Activated CD4-positive, alpha-beta T cell treated with anti-CD3 and anti-CD28 coated beads, Interleukin-2, amount 10 ng/mL, durations not matched to agents 7 days and 5 days (primary cell): ENCODE data around the gene RFNG. TPM values are rescaled to one million over a fixed set of nuclear protein-coding genes. Genes with fewer than 3 reads are reported as not detected.
"Not testable (repeated sequence)": the region's sequence is repeated elsewhere in the genome, so short reads cannot be mapped to it uniquely, and the experiment has no call there.

Experiments used
- CTCF ChIA-PET: fragments of 350-600 bp; sonication (Branson Sonifier 250); formaldehyde crosslinking; loops from one replicate; lab custom pipeline; 2021; ENCODE audit warnings: antibody characterized with exemption; lab: Charles Lee
- POLR2A ChIA-PET: fragments of 350-600 bp; sonication (Branson Sonifier 250); formaldehyde crosslinking; loops from one replicate; lab custom pipeline; 2021; ENCODE audit warnings: antibody characterized with exemption; lab: Charles Lee
- DNase-seq: peaks from one replicate; pipeline ENCODE4 v3.0.0-alpha.2; 2020
- H3K27ac Mint-ChIP-seq: one replicate; pipeline ENCODE4 v1.8.0; 2021; ENCODE audit warnings: mild to moderate bottlenecking, moderate library complexity, mixed read lengths
- H3K27me3 Mint-ChIP-seq: one replicate; pipeline ENCODE4 v1.8.0; 2021; ENCODE audit warnings: mixed read lengths
- H3K36me3 Mint-ChIP-seq: one replicate; pipeline ENCODE4 v1.8.0; 2021; ENCODE audit warnings: low read depth, mixed read lengths
- H3K4me1 Mint-ChIP-seq: one replicate; pipeline ENCODE4 v1.8.0; 2021; ENCODE audit warnings: mixed read lengths
- H3K4me3 Mint-ChIP-seq: one replicate; pipeline ENCODE4 v1.8.0; 2021; ENCODE audit warnings: mild to moderate bottlenecking, moderate library complexity, mixed read lengths
- H3K9me3 Mint-ChIP-seq: one replicate; pipeline ENCODE4 v1.8.0; 2021; ENCODE audit warnings: mixed read lengths
- total RNA-seq, 2 experiments: library from RNA; stranded (reverse); gene quantifications; one replicate each; pipeline ENCODE4 v1.2.3, GENCODE V29; 2021

RFNG gene
- total RNA-seq, 2 experiments from 2014 or later: 29.0 to 29.8 TPM

- H3K27me3 Mint-ChIP-seq, POLR2A ChIA-PET, DNase-seq, H3K27ac Mint-ChIP-seq, H3K9me3 Mint-ChIP-seq, H3K4me3 Mint-ChIP-seq, H3K36me3 Mint-ChIP-seq: not testable (repeated sequence)
- CTCF ChIA-PET: interaction anchor here (0.6 to 4.7 kb wide), 4 partner anchors 10 to 66 kb away, joined by 3 to 49 read pairs (median 8); partner anchors contain the start of genes CENPX and LRRC45
- H3K4me1 Mint-ChIP-seq: peaks cover 25% of the 10 kb centered on the region
Measured at GRCh38 chr17:82038796-82039409, 12.7 kb downstream of the RFNG start.

GRCh38 chr17:82037889-82038195, 13.8 kb downstream of the RFNG start:
- CTCF ChIA-PET: interaction anchor here (0.6 to 4.7 kb wide), 29 partner anchors 9 to 255 kb away, joined by 3 to 49 read pairs (median 4); partner anchors contain the start of genes CENPX and LRRC45
- Mint-ChIP-seq H3K4me3 (peak overlapping the region; percentile 85), H3K9me3 (no peaks in the 10 kb centered on the region), H3K27ac (peak overlapping the region; percentile 97), H3K27me3 (no peaks in the 10 kb centered on the region), H3K4me1 (peaks cover 27% of the 10 kb centered on the region), H3K36me3 (peaks cover 8% of the 10 kb centered on the region)
- DNase-seq: no peak
- POLR2A ChIA-PET: interaction anchor here (0.7 to 0.9 kb wide), 6 partner anchors 12 to 75 kb away, joined by 3 to 4 read pairs (median 3); partner anchors contain the start of genes CENPX and LRRC45

- H3K36me3 Mint-ChIP-seq: peaks cover 8% of the 10 kb centered on the region
- CTCF ChIA-PET: interaction anchor here (0.6 to 4.7 kb wide), 30 partner anchors 9 to 255 kb away, joined by 3 to 49 read pairs (median 4); partner anchors contain the start of genes CENPX and LRRC45
- peak within 1 kb of the TSS; percentile 97 for H3K27ac Mint-ChIP-seq
- peaks cover 28% of the 10 kb centered on the region for H3K4me1 Mint-ChIP-seq
- peak within 1 kb of the TSS; percentile 85 for H3K4me3 Mint-ChIP-seq
- no peaks in the 10 kb centered on the region for H3K9me3 Mint-ChIP-seq
- DNase-seq: peak; percentile 98
- no peaks in the 10 kb centered on the region for H3K27me3 Mint-ChIP-seq
- POLR2A ChIA-PET: interaction anchor here (0.7 to 0.9 kb wide), 6 partner anchors 11 to 76 kb away, joined by 3 to 4 read pairs (median 3); partner anchors contain the start of genes CENPX and LRRC45
Measured at GRCh38 chr17:82037092-82037888, 14.3 kb downstream of the RFNG start, which contains the start of gene DCXR. TSS of gene DCXR (minus strand) at chr17:82037697. CDS start at chr17:82037682, 15 bp downstream.

- Mint-ChIP-seq H3K4me1 (peaks cover 28% of the 10 kb centered on the region), H3K9me3 (no peaks in the 10 kb centered on the region), H3K36me3 (peaks cover 8% of the 10 kb centered on the region), H3K4me3 (peak overlapping the region; percentile 85), H3K27me3 (no peaks in the 10 kb centered on the region), H3K27ac (peak overlapping the region; percentile 62)
- POLR2A ChIA-PET: no interaction called here
- no peak for DNase-seq
- CTCF ChIA-PET: interaction anchor here (1.0 to 4.7 kb wide), 2 partner anchors 15 to 183 kb away, joined by 3 to 49 read pairs; partner anchors contain the start of genes CENPX and LRRC45
Measured at GRCh38 chr17:82036634-82037091, 14.9 kb downstream of the RFNG start.

- H3K4me1 Mint-ChIP-seq: peaks cover 28% of the 10 kb centered on the region
- H3K36me3 Mint-ChIP-seq: peaks cover 8% of the 10 kb centered on the region
- H3K9me3 Mint-ChIP-seq: no peaks in the 10 kb centered on the region
- no peaks in the 10 kb centered on the region for H3K27me3 Mint-ChIP-seq
- ChIA-PET CTCF (interaction anchor here (1.0 to 4.7 kb wide), 3 partner anchors 15 to 183 kb away, joined by 3 to 49 read pairs (median 7); partner anchors contain the start of genes CENPX and LRRC45), POLR2A (no interaction called here)
- H3K27ac Mint-ChIP-seq: peak overlapping the region; percentile 5
- peak overlapping the region; percentile 85 for H3K4me3 Mint-ChIP-seq
- DNase-seq: no peak
Measured at GRCh38 chr17:82035956-82036633, 15.5 kb downstream of the RFNG start.

GRCh38 chr17:82035488-82035887, 16.1 kb downstream of the RFNG start:
- Mint-ChIP-seq H3K27ac (no peak overlapping the region), H3K4me3 (peak overlapping the region; percentile 85), H3K36me3 (peaks cover 8% of the 10 kb centered on the region), H3K9me3 (no peaks in the 10 kb centered on the region), H3K4me1 (peaks cover 29% of the 10 kb centered on the region), H3K27me3 (no peaks in the 10 kb centered on the region)
- CTCF ChIA-PET: interaction anchor here (0.6 to 4.7 kb wide), 5 partner anchors 10 to 460 kb away, joined by 3 to 49 read pairs (median 3); partner anchors contain the start of genes CENPX and LRRC45
- POLR2A ChIA-PET: no interaction called here
- DNase-seq: no peak

- Mint-ChIP-seq H3K9me3 (no peaks in the 10 kb centered on the region), H3K4me3 (no peak overlapping the region), H3K27me3 (no peaks in the 10 kb centered on the region), H3K36me3 (peaks cover 9% of the 10 kb centered on the region), H3K4me1 (peaks cover 33% of the 10 kb centered on the region), H3K27ac (no peak overlapping the region)
- ChIA-PET CTCF (interaction anchor here (0.8 to 4.7 kb wide), 4 partner anchors 9 to 120 kb away, joined by 3 to 49 read pairs (median 5); partner anchors contain the start of genes CENPX and LRRC45), POLR2A (no interaction called here)
- DNase-seq: no peak
Measured at GRCh38 chr17:82034371-82035011, 17.1 kb downstream of the RFNG start.

- H3K9me3 Mint-ChIP-seq: no peaks in the 10 kb centered on the region
- CTCF ChIA-PET: no interaction called here
- H3K36me3 Mint-ChIP-seq: peaks cover 13% of the 10 kb centered on the region
- H3K4me1 Mint-ChIP-seq: peaks cover 30% of the 10 kb centered on the region
- H3K27me3 Mint-ChIP-seq: no peaks in the 10 kb centered on the region
- no peak overlapping the region for H3K27ac Mint-ChIP-seq
- H3K4me3 Mint-ChIP-seq: peak overlapping the region; percentile 45
- no peak for DNase-seq
- POLR2A ChIA-PET: no interaction called here
Measured at GRCh38 chr17:82033359-82034085, 18.1 kb downstream of the RFNG start.

GRCh38 chr17:82031885-82032627, 19.6 kb downstream of the RFNG start:
- H3K9me3 Mint-ChIP-seq: no peaks in the 10 kb centered on the region
- peaks cover 17% of the 10 kb centered on the region for H3K36me3 Mint-ChIP-seq
- POLR2A ChIA-PET: no interaction called here
- H3K27ac Mint-ChIP-seq: no peak overlapping the region
- CTCF ChIA-PET: interaction anchor here (1.3 kb wide), 1 partner anchor 9 kb away, joined by 3 read pairs; the partner anchor contains the start of genes CENPX and LRRC45
- no peaks in the 10 kb centered on the region for H3K27me3 Mint-ChIP-seq
- H3K4me3 Mint-ChIP-seq: peak overlapping the region; percentile 45
- peak; percentile 51 for DNase-seq
- peaks cover 29% of the 10 kb centered on the region for H3K4me1 Mint-ChIP-seq

GRCh38 chr17:82031303-82031884, 20.2 kb downstream of the RFNG start, which contains the start of gene RAC3:
TSS of gene RAC3 (plus strand) at chr17:82031678. CDS start at chr17:82031762, 84 bp downstream.
- H3K36me3 Mint-ChIP-seq: peaks cover 17% of the 10 kb centered on the region
- H3K4me3 Mint-ChIP-seq: peak within 1 kb of the TSS; percentile 74
- peak within 1 kb of the TSS; percentile 76 for H3K27ac Mint-ChIP-seq
- CTCF ChIA-PET: interaction anchor here (0.6 to 3.0 kb wide), 9 partner anchors 9 to 462 kb away, joined by 3 to 21 read pairs (median 4); partner anchors contain the start of genes CENPX and LRRC45
- peaks cover 30% of the 10 kb centered on the region for H3K4me1 Mint-ChIP-seq
- H3K9me3 Mint-ChIP-seq: no peaks in the 10 kb centered on the region
- no peak for DNase-seq
- no peaks in the 10 kb centered on the region for H3K27me3 Mint-ChIP-seq
- POLR2A ChIA-PET: interaction anchor here (0.8 kb wide), 1 partner anchor 74 kb away, joined by 3 read pairs; no protein-coding TSS in a partner anchor
